ENCODE data around the gene PLA2G5. TPM values are rescaled to one million over a fixed set of nuclear protein-coding genes. Genes with fewer than 3 reads are reported as not detected.
A peak's percentile ranks its signal among the peaks of the same experiment; 100 is the strongest.
"Not testable (repeated sequence)": the region's sequence is repeated elsewhere in the genome, so short reads cannot be mapped to it uniquely, and the experiment has no call there.

Gene PLA2G5
- total and polyA plus RNA-seq, 2 donors from 2014 or later, result 0.47 to 0.58 TPM

GRCh38 chr1:20029178-20029912, 40.6 kb upstream of the PLA2G5 start:
- Histone ChIP-seq H3K9ac (ENCODE audit: low read length in 3 of 3) (no peak overlapping the region), H3K27me3 (ENCODE audit: control insufficient read depth, insufficient read depth, low read length) (no peaks in the 10 kb centered on the region), H3K36me3 (ENCODE audit: control insufficient read depth in 2 of 3, insufficient read depth in 3 of 3, low read length in 3 of 3) (no peaks in the 10 kb centered on the region), H3K9me3 (ENCODE audit: control insufficient read depth in 2 of 3, insufficient read depth in 1 of 3, low read length in 3 of 3) (no peaks in the 10 kb centered on the region), H3K27ac (ENCODE audit: low read depth in 2 of 2, low read length in 2 of 2) (no peak overlapping the region), H3K4me3 (ENCODE audit: low read length in 3 of 3) (no peak overlapping the region), H3K4me1 (ENCODE audit: control insufficient read depth in 2 of 3, insufficient read depth in 2 of 3, low read depth in 1 of 3, low read length in 3 of 3) (no peaks in the 10 kb centered on the region)
- no peak for TF ChIP-seq CTCF (IDR thresholded peaks at IDR 0.05; ENCODE audit: borderline replicate concordance, extremely low read depth, insufficient read depth)
- DNase-seq (no peak), FAIRE-seq (no peak)
- intact Hi-C loops (cut with DNase I), result no loop called here

GRCh38 chr1:20030436-20031151, 39.4 kb upstream of the PLA2G5 start:
- H3K27me3 ChIP-seq (ENCODE audit: control insufficient read depth, insufficient read depth, low read length); DNase-seq; H3K4me1 ChIP-seq (ENCODE audit: control insufficient read depth in 2 of 3, insufficient read depth in 2 of 3, low read depth in 1 of 3, low read length in 3 of 3); H3K27ac ChIP-seq (ENCODE audit: low read depth in 2 of 2, low read length in 2 of 2); H3K4me3 ChIP-seq (ENCODE audit: low read length in 3 of 3); H3K36me3 ChIP-seq (ENCODE audit: control insufficient read depth in 2 of 3, insufficient read depth in 3 of 3, low read length in 3 of 3); H3K9me3 ChIP-seq (ENCODE audit: control insufficient read depth in 2 of 3, insufficient read depth in 1 of 3, low read length in 3 of 3); FAIRE-seq; H3K9ac ChIP-seq (ENCODE audit: low read length in 3 of 3); intact Hi-C loops (cut with DNase I): not testable (repeated sequence)

- H3K27me3 ChIP-seq (ENCODE audit: control insufficient read depth, insufficient read depth, low read length), result no peaks in the 10 kb centered on the region
- H3K4me1 ChIP-seq (ENCODE audit: control insufficient read depth in 2 of 3, insufficient read depth in 2 of 3, low read depth in 1 of 3, low read length in 3 of 3), result no peaks in the 10 kb centered on the region
- TF ChIP-seq CTCF (IDR thresholded peaks at IDR 0.05; ENCODE audit: borderline replicate concordance, extremely low read depth, insufficient read depth), result no peak
These were observed 38.8 kb upstream of the PLA2G5 start for GRCh38 chr1:20031161-20031560.

DNA sequence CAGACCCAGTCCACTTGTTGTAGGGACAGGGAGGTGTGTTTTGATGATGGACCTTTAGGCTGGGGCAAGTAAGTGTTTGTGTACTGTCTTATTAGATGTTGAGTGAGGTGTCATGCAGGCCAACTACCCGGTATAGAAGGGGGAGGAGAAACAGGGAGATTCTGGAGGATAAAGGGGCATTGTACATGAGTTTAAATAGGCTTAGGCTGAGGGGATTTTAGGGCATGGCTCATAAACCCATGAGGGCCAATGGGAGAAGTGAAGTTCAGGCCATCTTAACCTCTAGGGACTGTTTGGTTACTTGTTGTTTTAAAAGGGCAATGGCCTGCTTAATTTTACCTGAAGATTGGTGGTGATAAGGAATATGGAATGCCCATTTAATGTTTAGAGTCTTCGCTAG, 38.2 kb upstream of the PLA2G5 start:
- no peak for TF ChIP-seq CTCF (IDR thresholded peaks at IDR 0.05; ENCODE audit: borderline replicate concordance, extremely low read depth, insufficient read depth)
- no peak for FAIRE-seq
- intact Hi-C loops (cut with DNase I), result no loop called here

More at GRCh38 chr1:20031161-20031560, 38.8 kb upstream of the PLA2G5 start:
- FAIRE-seq, result no peak
- Histone ChIP-seq H3K36me3 (ENCODE audit: control insufficient read depth in 2 of 3, insufficient read depth in 3 of 3, low read length in 3 of 3) (no peaks in the 10 kb centered on the region), H3K4me3 (ENCODE audit: low read length in 3 of 3) (no peak overlapping the region), H3K9ac (ENCODE audit: low read length in 3 of 3) (no peak overlapping the region), H3K27ac (ENCODE audit: low read depth in 2 of 2, low read length in 2 of 2) (no peak overlapping the region), H3K9me3 (ENCODE audit: control insufficient read depth in 2 of 3, insufficient read depth in 1 of 3, low read length in 3 of 3) (no peaks in the 10 kb centered on the region)
- intact Hi-C loops (cut with DNase I), result no loop called here
- peak in 1 of 5 donors; percentile 5 for DNase-seq

More for the DNA sequence above, 38.2 kb upstream of the PLA2G5 start:
- no peaks in the 10 kb centered on the region for H3K4me1 ChIP-seq (ENCODE audit: control insufficient read depth in 2 of 3, insufficient read depth in 2 of 3, low read depth in 1 of 3, low read length in 3 of 3)
- DNase-seq, result no peak
- H3K27me3 ChIP-seq (ENCODE audit: control insufficient read depth, insufficient read depth, low read length), result no peaks in the 10 kb centered on the region
- H3K4me3 ChIP-seq (ENCODE audit: low read length in 3 of 3), result no peak overlapping the region
- H3K27ac ChIP-seq (ENCODE audit: low read depth in 2 of 2, low read length in 2 of 2), result no peak overlapping the region
- H3K36me3 ChIP-seq (ENCODE audit: control insufficient read depth in 2 of 3, insufficient read depth in 3 of 3, low read length in 3 of 3), result no peaks in the 10 kb centered on the region
- H3K9me3 ChIP-seq (ENCODE audit: control insufficient read depth in 2 of 3, insufficient read depth in 1 of 3, low read length in 3 of 3), result no peaks in the 10 kb centered on the region
- H3K9ac ChIP-seq (ENCODE audit: low read length in 3 of 3), result no peak overlapping the region

Data from kidney (tissue), 14 donors.